HG02870 (cell line): Measurements from ENCODE around the gene OVCH1.
"Not testable (repeated sequence)": the region's sequence is repeated elsewhere in the genome, so short reads cannot be mapped to it uniquely, and the experiment has no call there.

ENCODE experiments used
- ATAC-seq: cut with Tn5 transposase; IDR thresholded peaks from one replicate; pipeline ENCODE4 v1.9.1; 2021; ENCODE audit warnings: mild to moderate bottlenecking, moderate library complexity; ENCODE audit not compliant: unreplicated experiment

OVCH1 gene

GRCh38 chr12:29499235-29499634 is 1.7 kb upstream of the OVCH1 start:
- no peak for ATAC-seq

- ATAC-seq: no peak
These were observed 4.6 kb downstream of the OVCH1 start for GRCh38 chr12:29492891-29493290.

GRCh38 chr12:29486972-29487371 is 10.5 kb downstream of the OVCH1 start:
- ATAC-seq: no peak

GRCh38 chr12:29463198-29463597 is 34.3 kb downstream of the OVCH1 start:
- ATAC-seq: no peak

GRCh38 chr12:29460082-29460481 is 37.4 kb downstream of the OVCH1 start:
- no peak for ATAC-seq

- ATAC-seq: no peak
These were observed 42.4 kb downstream of the OVCH1 start for GRCh38 chr12:29455087-29455486.

- no peak for ATAC-seq
These were observed 45.6 kb downstream of the OVCH1 start for GRCh38 chr12:29451888-29452287.

GRCh38 chr12:29448157-29448556 is 49.3 kb downstream of the OVCH1 start:
- ATAC-seq: no peak

GRCh38 chr12:29447285-29447975 is 50.1 kb downstream of the OVCH1 start:
- ATAC-seq: no peak

GRCh38 chr12:29439506-29439905 is 58.0 kb downstream of the OVCH1 start:
- ATAC-seq: no peak

- ATAC-seq: no peak
These were observed 58.6 kb downstream of the OVCH1 start for GRCh38 chr12:29438752-29439408.

- ATAC-seq: no peak
These were observed 59.9 kb downstream of the OVCH1 start for GRCh38 chr12:29437575-29437974.

GRCh38 chr12:29436815-29437214 is 60.7 kb downstream of the OVCH1 start:
- not testable (repeated sequence) for ATAC-seq

- no peak for ATAC-seq
These were observed 66.0 kb downstream of the OVCH1 start for GRCh38 chr12:29431513-29431912.

- ATAC-seq: no peak
These were observed 66.8 kb downstream of the OVCH1 start for GRCh38 chr12:29430716-29431044.

GRCh38 chr12:29429999-29430715 is 67.3 kb downstream of the OVCH1 start:
- no peak for ATAC-seq

- ATAC-seq: peak; percentile 50
These were observed 68.9 kb downstream of the OVCH1 start for GRCh38 chr12:29428633-29429032.

- peak; percentile 99 for ATAC-seq
These were observed 69.5 kb downstream of the OVCH1 start for GRCh38 chr12:29427964-29428363.

GRCh38 chr12:29426498-29426897 is 71.0 kb downstream of the OVCH1 start:
- no peak for ATAC-seq

- no peak for ATAC-seq
These were observed 71.8 kb downstream of the OVCH1 start for GRCh38 chr12:29425722-29426121.

- ATAC-seq: no peak
These were observed 80.7 kb downstream of the OVCH1 start for GRCh38 chr12:29416748-29417147.

GRCh38 chr12:29415111-29415510 is 82.4 kb downstream of the OVCH1 start:
- no peak for ATAC-seq
